Neutrophil (primary cell): ENCODE measurements around the gene ZMAT5.

ENCODE experiments used
- H3K27ac ChIP-seq: fragments of 200-600 bp; sonication (generic); 2 replicates; pipeline ENCODE4 v1.5.1; 2016; ENCODE audit warnings: mild to moderate bottlenecking, moderate library complexity
- H3K27me3 ChIP-seq: fragments of 200-600 bp; sonication (generic); 2 replicates; pipeline ENCODE4 v1.6.0; 2016; ENCODE audit warnings: mild to moderate bottlenecking
- H3K36me3 ChIP-seq: fragments of 200-600 bp; sonication (generic); 2 replicates; pipeline ENCODE4 v1.5.1; 2017
- H3K4me1 ChIP-seq, 2 experiments: fragments of 200-600 bp in 1 of 2; sonication (generic) in 1 of 2; 1 replicate in 1 of 2; 2 replicates in 1 of 2; pipeline versions ENCODE4 v1.5.1 to v1.6.1; 2013 to 2016; ENCODE audit warnings: low read depth in 1 of 2, low read length in 1 of 2, mild to moderate bottlenecking in 1 of 2, moderate library complexity in 1 of 2; ENCODE audit not compliant: control insufficient read depth in 1 of 2, insufficient read depth in 1 of 2
- H3K4me3 ChIP-seq, 2 experiments: fragments of 200-600 bp in 1 of 2; sonication (generic) in 1 of 2; 1 replicate in 1 of 2; 2 replicates in 1 of 2; pipeline ENCODE4 v1.5.1; 2013 to 2016; ENCODE audit warnings: low read depth in 1 of 2, low read length in 1 of 2, mild to moderate bottlenecking in 1 of 2, moderate library complexity in 1 of 2
- H3K9me3 ChIP-seq: fragments of 200-600 bp; sonication (generic); 2 replicates; pipeline ENCODE4 v1.5.1; 2016
- TF ChIP-seq, protein P1 (sequence below): fragments of 200-600 bp; sonication (generic); IDR thresholded peaks from 2 replicates; pipeline ENCODE4 v1.5.1; 2016; ENCODE audit warnings: antibody characterized with exemption

The ZMAT5 gene

DNA sequence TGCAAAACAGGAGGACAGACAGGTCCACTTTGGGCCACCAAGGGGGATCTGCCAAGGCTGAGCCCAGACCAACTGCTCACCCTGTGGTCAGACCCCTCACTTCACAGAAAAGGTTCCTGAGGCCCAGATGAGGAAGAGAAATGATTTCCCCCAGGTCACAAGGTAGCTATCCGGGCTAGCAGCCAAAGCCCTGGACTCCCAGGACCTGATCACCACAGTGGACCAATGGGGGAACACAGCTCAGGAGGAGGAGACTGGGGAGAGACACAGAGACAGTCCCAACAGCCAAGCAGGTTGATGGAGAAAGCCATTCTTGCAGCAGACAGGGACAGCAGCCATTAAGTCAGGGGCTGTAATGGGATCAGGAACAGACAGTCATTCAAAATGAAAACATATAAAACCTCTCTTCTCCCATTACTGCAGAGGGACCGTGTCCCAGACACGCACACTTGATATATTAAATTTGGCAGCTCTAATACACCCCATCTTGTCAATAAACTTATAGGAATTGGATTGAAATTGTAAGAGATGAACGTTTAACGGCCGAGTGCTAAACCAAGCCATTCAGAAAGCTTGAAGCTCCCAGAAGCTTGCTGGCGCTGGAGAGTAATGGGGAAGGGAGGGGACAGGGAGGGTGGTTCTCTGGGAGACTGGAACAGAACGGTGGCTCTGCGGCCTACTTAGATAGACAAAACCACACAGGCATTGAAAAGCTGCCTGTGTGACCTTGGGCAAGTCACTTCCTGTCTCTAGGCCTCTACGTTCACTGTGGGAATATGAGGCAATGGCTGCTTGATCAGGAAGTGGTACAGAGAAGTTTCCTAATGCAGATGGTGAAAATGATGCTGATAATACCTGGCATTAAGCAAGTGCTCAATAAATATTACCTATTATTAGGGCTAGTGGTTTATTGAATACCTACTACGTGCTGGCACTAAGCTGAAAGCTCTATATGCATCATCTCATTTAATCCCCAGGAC, 16.0 kb downstream of the ZMAT5 start:
- Histone ChIP-seq H3K4me3 (peak overlapping the region; percentile 24 to 40), H3K4me1 (peaks cover 50 to 56% of the 10 kb centered on the region in 2 experiments), H3K9me3 (no peaks in the 10 kb centered on the region), H3K27ac (peak overlapping the region; percentile 82), H3K27me3 (no peaks in the 10 kb centered on the region), H3K36me3 (peaks cover 32% of the 10 kb centered on the region)
- TF ChIP-seq, protein P1, sequence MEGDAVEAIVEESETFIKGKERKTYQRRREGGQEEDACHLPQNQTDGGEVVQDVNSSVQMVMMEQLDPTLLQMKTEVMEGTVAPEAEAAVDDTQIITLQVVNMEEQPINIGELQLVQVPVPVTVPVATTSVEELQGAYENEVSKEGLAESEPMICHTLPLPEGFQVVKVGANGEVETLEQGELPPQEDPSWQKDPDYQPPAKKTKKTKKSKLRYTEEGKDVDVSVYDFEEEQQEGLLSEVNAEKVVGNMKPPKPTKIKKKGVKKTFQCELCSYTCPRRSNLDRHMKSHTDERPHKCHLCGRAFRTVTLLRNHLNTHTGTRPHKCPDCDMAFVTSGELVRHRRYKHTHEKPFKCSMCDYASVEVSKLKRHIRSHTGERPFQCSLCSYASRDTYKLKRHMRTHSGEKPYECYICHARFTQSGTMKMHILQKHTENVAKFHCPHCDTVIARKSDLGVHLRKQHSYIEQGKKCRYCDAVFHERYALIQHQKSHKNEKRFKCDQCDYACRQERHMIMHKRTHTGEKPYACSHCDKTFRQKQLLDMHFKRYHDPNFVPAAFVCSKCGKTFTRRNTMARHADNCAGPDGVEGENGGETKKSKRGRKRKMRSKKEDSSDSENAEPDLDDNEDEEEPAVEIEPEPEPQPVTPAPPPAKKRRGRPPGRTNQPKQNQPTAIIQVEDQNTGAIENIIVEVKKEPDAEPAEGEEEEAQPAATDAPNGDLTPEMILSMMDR, result no peak

DNA sequence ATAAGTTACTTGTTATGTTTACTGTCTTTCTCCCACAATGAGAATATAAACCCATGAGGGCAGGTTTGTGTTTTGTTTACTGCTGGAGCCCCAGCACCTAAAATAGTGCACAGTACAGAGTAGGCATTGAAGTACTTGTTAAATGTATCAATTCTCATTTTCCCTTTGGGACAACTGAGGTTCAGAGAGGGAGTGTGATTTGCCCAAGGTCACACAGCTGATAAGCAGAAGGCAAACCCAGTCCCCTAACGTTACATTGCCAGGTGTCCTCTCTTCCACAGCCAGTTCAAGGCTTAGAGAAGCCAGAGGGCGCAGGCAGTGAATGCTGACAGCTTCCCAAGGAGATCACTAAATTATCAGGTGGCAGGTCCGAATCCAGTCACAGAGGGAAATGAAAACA, 16.8 kb downstream of the ZMAT5 start:
- H3K36me3 ChIP-seq, result peaks cover 41% of the 10 kb centered on the region
- peak overlapping the region; percentile 82 for H3K27ac ChIP-seq
- TF ChIP-seq, protein P1, result no peak
- H3K4me1 ChIP-seq, result peaks cover 50 to 56% of the 10 kb centered on the region in 2 experiments
- peak overlapping the region in 1 of 2 experiments; percentile 40 for H3K4me3 ChIP-seq
- no peaks in the 10 kb centered on the region for H3K9me3 ChIP-seq
- H3K27me3 ChIP-seq, result no peaks in the 10 kb centered on the region

DNA sequence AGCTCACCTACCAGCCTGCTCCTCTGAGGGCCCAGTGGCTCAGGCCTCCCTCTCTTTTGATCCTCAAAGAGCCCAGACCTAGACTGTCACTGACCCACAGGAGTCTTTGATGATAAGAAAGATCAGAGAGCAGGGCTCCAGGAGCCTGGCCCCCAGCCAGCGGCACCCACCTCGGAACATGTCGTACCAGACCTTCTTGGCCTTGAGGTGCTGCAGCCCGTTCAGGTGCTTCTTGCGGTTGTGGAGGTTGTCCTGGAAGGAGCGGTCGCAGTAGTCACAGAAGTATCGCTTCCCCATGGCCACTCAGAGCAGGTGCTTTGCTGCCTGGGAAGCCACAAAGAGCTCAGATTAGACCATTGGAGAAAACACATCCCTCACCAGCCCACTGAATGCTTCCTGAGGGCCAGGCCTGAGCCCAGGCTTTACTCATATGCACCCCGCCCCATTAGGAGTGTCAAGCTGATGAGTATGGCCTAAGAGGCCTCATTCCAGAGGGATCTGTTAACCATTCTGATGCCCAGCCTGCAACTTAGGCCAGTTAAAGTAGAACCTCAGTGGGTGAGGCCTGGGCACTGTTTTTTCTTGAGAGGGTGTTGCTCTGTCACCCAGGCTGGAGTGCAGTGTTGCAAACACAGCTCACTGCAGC, 18.4 kb downstream of the ZMAT5 start:
- Histone ChIP-seq H3K4me1 (peaks cover 50 to 52% of the 10 kb centered on the region in 2 experiments), H3K27me3 (no peaks in the 10 kb centered on the region), H3K9me3 (no peaks in the 10 kb centered on the region), H3K27ac (peak overlapping the region; percentile 82), H3K36me3 (peaks cover 43% of the 10 kb centered on the region), H3K4me3 (no peak overlapping the region)
- TF ChIP-seq, protein P1, result no peak

DNA sequence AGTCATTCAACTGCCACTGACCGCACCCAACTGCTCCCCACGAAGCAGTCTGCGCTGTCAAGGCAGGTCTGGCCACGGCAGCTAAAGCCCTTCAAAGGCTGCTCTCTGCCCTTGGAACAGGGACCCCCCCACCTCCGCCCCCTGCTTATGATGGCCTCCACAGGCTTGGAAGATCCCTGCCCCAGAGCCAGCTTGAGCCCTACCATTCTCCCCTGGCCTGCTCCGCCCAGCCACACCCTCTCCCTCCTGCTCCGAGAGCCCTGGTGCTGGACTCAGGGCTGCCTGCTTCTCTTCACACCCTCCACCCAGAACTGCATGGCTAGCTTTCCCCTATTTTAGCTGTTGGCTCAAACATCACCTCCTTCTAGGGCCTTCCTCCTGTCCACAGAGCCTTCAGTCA, 19.0 kb downstream of the ZMAT5 start:
- TF ChIP-seq, protein P1, result no peak
- no peak overlapping the region for H3K4me3 ChIP-seq

DNA sequence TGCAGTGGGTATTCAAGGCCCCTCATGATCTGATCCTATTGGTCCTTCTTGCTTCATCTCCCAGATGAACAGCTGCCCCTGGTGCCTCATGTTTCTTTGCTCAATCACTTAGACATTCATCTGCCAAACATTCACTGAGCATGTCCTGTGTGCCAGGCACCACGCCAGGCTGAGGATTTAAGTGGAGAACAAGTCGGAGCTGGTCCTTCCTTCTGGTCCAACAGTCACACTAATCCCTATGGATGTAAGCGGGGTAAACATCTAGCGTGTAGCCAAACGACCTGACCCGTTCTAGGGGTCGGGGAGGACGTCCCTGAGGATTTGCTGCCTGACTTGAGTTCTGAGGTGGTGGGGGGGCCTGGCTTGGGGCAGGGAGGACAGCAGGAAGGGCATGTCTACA, 21.9 kb downstream of the ZMAT5 start:
- Histone ChIP-seq H3K36me3 (peaks cover 67% of the 10 kb centered on the region), H3K27ac (no peak overlapping the region)

More for the DNA sequence above, 19.0 kb downstream of the ZMAT5 start:
- H3K36me3 ChIP-seq, result peaks cover 43% of the 10 kb centered on the region
- peaks cover 47 to 50% of the 10 kb centered on the region in 2 experiments for H3K4me1 ChIP-seq
- no peak overlapping the region for H3K27ac ChIP-seq
- H3K9me3 ChIP-seq, result no peaks in the 10 kb centered on the region
- H3K27me3 ChIP-seq, result no peaks in the 10 kb centered on the region

More for the DNA sequence above, 21.9 kb downstream of the ZMAT5 start:
- no peaks in the 10 kb centered on the region for H3K27me3 ChIP-seq
- H3K4me3 ChIP-seq, result no peak overlapping the region
- H3K4me1 ChIP-seq, result peaks cover 18 to 21% of the 10 kb centered on the region in 2 experiments
- no peaks in the 10 kb centered on the region for H3K9me3 ChIP-seq
- TF ChIP-seq, protein P1, result no peak
